ENCODE results near the gene LAMB4. TPM values are rescaled to one million over a fixed set of nuclear protein-coding genes. Genes with fewer than 3 reads are reported as not detected.
A peak's percentile ranks its signal among the peaks of the same experiment; 100 is the strongest.

The LAMB4 gene
- total RNA-seq, 4 donors from 2014 or later: 0.60 to 3.0 TPM; not detected in 2

- ATAC-seq (ENCODE audit: low FRiP score) (no peak), DNase-seq (ENCODE audit: low spot score) (no peak)
- TF ChIP-seq CTCF (IDR thresholded peaks at IDR 0.05): no peak
Measured at GRCh38 chr7:108014215-108014614, 115.9 kb downstream of the LAMB4 start.

- DNase-seq (ENCODE audit: low spot score): no peak
- no peak for ATAC-seq (ENCODE audit: low FRiP score)
- no peak for TF ChIP-seq CTCF (IDR thresholded peaks at IDR 0.05)
Measured at GRCh38 chr7:108012499-108013430, 117.4 kb downstream of the LAMB4 start.

GRCh38 chr7:108010377-108010776 is 119.8 kb downstream of the LAMB4 start:
- TF ChIP-seq CTCF (IDR thresholded peaks at IDR 0.05): no peak
- ATAC-seq (ENCODE audit: low FRiP score) (peak; percentile 33), DNase-seq (ENCODE audit: low spot score) (no peak)

GRCh38 chr7:108009873-108010272 is 120.3 kb downstream of the LAMB4 start:
- ATAC-seq (ENCODE audit: low FRiP score) (no peak), DNase-seq (ENCODE audit: low spot score) (no peak)
- no peak for TF ChIP-seq CTCF (IDR thresholded peaks at IDR 0.05)

- no peak for TF ChIP-seq CTCF (IDR thresholded peaks at IDR 0.05)
- DNase-seq (ENCODE audit: low spot score) (no peak), ATAC-seq (ENCODE audit: low FRiP score) (no peak)
Measured at GRCh38 chr7:108008827-108009226, 121.3 kb downstream of the LAMB4 start.

- DNase-seq (ENCODE audit: low spot score) (no peak), ATAC-seq (ENCODE audit: low FRiP score) (no peak)
- TF ChIP-seq CTCF (IDR thresholded peaks at IDR 0.05): no peak
Measured at GRCh38 chr7:108008240-108008639, 121.9 kb downstream of the LAMB4 start.

GRCh38 chr7:108007762-108008161 is 122.4 kb downstream of the LAMB4 start:
- DNase-seq (ENCODE audit: low spot score) (no peak), ATAC-seq (ENCODE audit: low FRiP score) (no peak)
- no peak for TF ChIP-seq CTCF (IDR thresholded peaks at IDR 0.05)

Data from omental fat pad (tissue), 4 donors.